HG03342 (cell line): ENCODE results near the gene MRPS24.
"Not testable (repeated sequence)": the region's sequence is repeated elsewhere in the genome, so short reads cannot be mapped to it uniquely, and the experiment has no call there.

ENCODE experiments used
- ATAC-seq: cut with Tn5 transposase; IDR thresholded peaks from one replicate; pipeline ENCODE4 v1.9.1; 2021; ENCODE audit warnings: mild to moderate bottlenecking, moderate library complexity; ENCODE audit not compliant: unreplicated experiment

The MRPS24 gene

GRCh38 chr7:43869006-43869866 lies at the start of gene MRPS24:
Gene MRPS24, minus strand, starts transcription at chr7:43869517. Its CDS starts 22 bp downstream, at chr7:43869495.
- peak; percentile 91 for ATAC-seq

- no peak for ATAC-seq
Measured at GRCh38 chr7:43915907-43916306, 46.6 kb upstream of the MRPS24 start.

- no peak for ATAC-seq
Measured at GRCh38 chr7:43914795-43915194, 45.5 kb upstream of the MRPS24 start.

- ATAC-seq: peak; percentile 74
Measured at GRCh38 chr7:43906331-43907010, 37.2 kb upstream of the MRPS24 start, which contains the start of gene URGCP. Gene URGCP, minus strand, starts transcription at chr7:43906596. Its CDS starts 21 bp downstream, at chr7:43906575.

- ATAC-seq: peak; percentile 31
Measured at GRCh38 chr7:43905956-43906330, 36.6 kb upstream of the MRPS24 start.

GRCh38 chr7:43905209-43905946 lies 36.1 kb upstream of the MRPS24 start:
- no peak for ATAC-seq

- ATAC-seq: no peak
Measured at GRCh38 chr7:43904533-43905208, 35.4 kb upstream of the MRPS24 start.

GRCh38 chr7:43902542-43903054 lies 33.3 kb upstream of the MRPS24 start:
- no peak for ATAC-seq

GRCh38 chr7:43898571-43898970 lies 29.3 kb upstream of the MRPS24 start:
- ATAC-seq: not testable (repeated sequence)

- ATAC-seq: no peak
Measured at GRCh38 chr7:43895847-43896415, 26.6 kb upstream of the MRPS24 start.

- no peak for ATAC-seq
Measured at GRCh38 chr7:43891069-43891955, 22.0 kb upstream of the MRPS24 start.

GRCh38 chr7:43890468-43890867 lies 21.2 kb upstream of the MRPS24 start:
- ATAC-seq: no peak

GRCh38 chr7:43888993-43889945 lies 20.0 kb upstream of the MRPS24 start:
- no peak for ATAC-seq

- ATAC-seq: no peak
Measured at GRCh38 chr7:43884617-43885016, 15.3 kb upstream of the MRPS24 start.

- ATAC-seq: no peak
Measured at GRCh38 chr7:43884209-43884608, 14.9 kb upstream of the MRPS24 start.

GRCh38 chr7:43880596-43880995 lies 11.3 kb upstream of the MRPS24 start:
- ATAC-seq: no peak

- ATAC-seq: no peak
Measured at GRCh38 chr7:43879477-43879876, 10.2 kb upstream of the MRPS24 start.

- ATAC-seq: no peak
Measured at GRCh38 chr7:43878867-43879266, 9.6 kb upstream of the MRPS24 start.
